ENCODE measurements around the gene GPR183. TPM values are rescaled to one million over a fixed set of nuclear protein-coding genes. Genes with fewer than 3 reads are reported as not detected.

GPR183 gene
- total and polyA plus RNA-seq, 4 donors = 2.0 to 27.0 (median 4.1) TPM

- Histone ChIP-seq H3K9me3 (ENCODE audit: control insufficient read depth, insufficient read depth, low read length) (no peaks in the 10 kb centered on the region), H3K27ac (ENCODE audit: low read depth, low read length) (no peak overlapping the region), H3K4me1 (ENCODE audit: control insufficient read depth, insufficient read depth, low read length) (no peaks in the 10 kb centered on the region), H3K4me3 (ENCODE audit: low read depth, low read length) (no peak overlapping the region), H3K36me3 (ENCODE audit: control insufficient read depth, insufficient read depth, low read length) (peaks cover 3% of the 10 kb centered on the region), H3K27me3 (ENCODE audit: control insufficient read depth, insufficient read depth, low read length) (no peaks in the 10 kb centered on the region)
- DNase-seq (ENCODE audit: low read depth in 4 of 6, low spot score in 6 of 6) = no peak
- 89% methylated on average over 1 of the region's 4 CpGs for WGBS (ENCODE audit: insufficient coverage)
Observed at GRCh38 chr13:99299256-99299919, 7.8 kb downstream of the GPR183 start.

DNA sequence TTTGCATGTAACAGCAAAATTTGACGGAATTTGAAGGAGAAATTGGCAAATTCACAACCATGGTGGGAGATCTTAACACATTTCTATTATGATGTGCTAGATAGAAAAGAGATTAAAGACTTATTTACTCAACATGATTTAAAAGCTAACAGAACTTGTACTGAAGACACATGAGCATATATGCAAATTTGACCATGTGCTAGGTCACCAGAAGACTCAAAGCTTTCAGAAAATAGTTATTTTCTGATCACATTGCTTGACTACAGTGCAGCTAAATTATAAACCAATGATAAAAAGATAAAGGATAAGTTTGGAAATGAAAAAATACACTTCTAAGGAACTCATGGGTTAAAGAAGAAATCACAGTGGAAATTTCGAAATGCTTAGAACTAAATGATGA, 9.1 kb downstream of the GPR183 start:
- no peaks in the 10 kb centered on the region for H3K4me1 ChIP-seq (ENCODE audit: control insufficient read depth, insufficient read depth, low read length)
- no peak for DNase-seq (ENCODE audit: low read depth in 4 of 6, low spot score in 6 of 6)

GRCh38 chr13:99297331-99297730, 9.9 kb downstream of the GPR183 start:
- Histone ChIP-seq H3K27me3 (ENCODE audit: control insufficient read depth, insufficient read depth, low read length) (no peaks in the 10 kb centered on the region), H3K36me3 (ENCODE audit: control insufficient read depth, insufficient read depth, low read length) (no peaks in the 10 kb centered on the region), H3K4me1 (ENCODE audit: control insufficient read depth, insufficient read depth, low read length) (no peaks in the 10 kb centered on the region), H3K9me3 (ENCODE audit: control insufficient read depth, insufficient read depth, low read length) (no peaks in the 10 kb centered on the region), H3K27ac (ENCODE audit: low read depth, low read length) (no peak overlapping the region), H3K4me3 (ENCODE audit: low read depth, low read length) (no peak overlapping the region)
- no peak for DNase-seq (ENCODE audit: low read depth in 4 of 6, low spot score in 6 of 6)

More for the DNA sequence above, 9.1 kb downstream of the GPR183 start:
- Histone ChIP-seq H3K4me3 (ENCODE audit: low read depth, low read length) (no peak overlapping the region), H3K36me3 (ENCODE audit: control insufficient read depth, insufficient read depth, low read length) (no peaks in the 10 kb centered on the region), H3K27me3 (ENCODE audit: control insufficient read depth, insufficient read depth, low read length) (no peaks in the 10 kb centered on the region), H3K27ac (ENCODE audit: low read depth, low read length) (no peak overlapping the region), H3K9me3 (ENCODE audit: control insufficient read depth, insufficient read depth, low read length) (no peaks in the 10 kb centered on the region)
- WGBS (ENCODE audit: insufficient coverage) = no CpG with 5 or more reads among the region's 2 CpGs

DNA sequence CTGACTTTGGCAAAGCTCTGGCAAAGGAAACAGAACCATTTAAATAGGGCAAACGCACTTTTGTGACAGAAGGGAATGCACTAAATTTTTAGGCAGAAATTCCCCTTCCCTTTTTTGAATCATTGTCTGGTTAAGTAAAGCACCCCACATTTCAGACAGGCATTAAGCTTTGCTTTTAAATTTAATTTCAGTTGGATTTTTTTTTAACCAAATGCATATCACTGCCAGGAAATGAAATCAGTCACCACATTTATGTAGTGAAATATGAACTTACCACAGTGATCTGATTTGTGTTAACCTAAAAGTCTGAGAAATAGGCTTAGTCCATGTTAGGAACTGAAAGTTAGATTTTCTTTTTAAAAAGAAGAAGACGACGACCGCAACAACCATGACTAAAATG, 10.8 kb downstream of the GPR183 start:
- Histone ChIP-seq H3K27ac (ENCODE audit: low read depth, low read length) (no peak overlapping the region), H3K4me1 (ENCODE audit: control insufficient read depth, insufficient read depth, low read length) (no peaks in the 10 kb centered on the region), H3K4me3 (ENCODE audit: low read depth, low read length) (no peak overlapping the region), H3K36me3 (ENCODE audit: control insufficient read depth, insufficient read depth, low read length) (no peaks in the 10 kb centered on the region), H3K9me3 (ENCODE audit: control insufficient read depth, insufficient read depth, low read length) (no peaks in the 10 kb centered on the region), H3K27me3 (ENCODE audit: control insufficient read depth, insufficient read depth, low read length) (no peaks in the 10 kb centered on the region)
- WGBS (ENCODE audit: insufficient coverage) = 86% methylated on average over 1 of the region's 4 CpGs
- DNase-seq (ENCODE audit: low read depth in 4 of 6, low spot score in 6 of 6) = no peak

DNA sequence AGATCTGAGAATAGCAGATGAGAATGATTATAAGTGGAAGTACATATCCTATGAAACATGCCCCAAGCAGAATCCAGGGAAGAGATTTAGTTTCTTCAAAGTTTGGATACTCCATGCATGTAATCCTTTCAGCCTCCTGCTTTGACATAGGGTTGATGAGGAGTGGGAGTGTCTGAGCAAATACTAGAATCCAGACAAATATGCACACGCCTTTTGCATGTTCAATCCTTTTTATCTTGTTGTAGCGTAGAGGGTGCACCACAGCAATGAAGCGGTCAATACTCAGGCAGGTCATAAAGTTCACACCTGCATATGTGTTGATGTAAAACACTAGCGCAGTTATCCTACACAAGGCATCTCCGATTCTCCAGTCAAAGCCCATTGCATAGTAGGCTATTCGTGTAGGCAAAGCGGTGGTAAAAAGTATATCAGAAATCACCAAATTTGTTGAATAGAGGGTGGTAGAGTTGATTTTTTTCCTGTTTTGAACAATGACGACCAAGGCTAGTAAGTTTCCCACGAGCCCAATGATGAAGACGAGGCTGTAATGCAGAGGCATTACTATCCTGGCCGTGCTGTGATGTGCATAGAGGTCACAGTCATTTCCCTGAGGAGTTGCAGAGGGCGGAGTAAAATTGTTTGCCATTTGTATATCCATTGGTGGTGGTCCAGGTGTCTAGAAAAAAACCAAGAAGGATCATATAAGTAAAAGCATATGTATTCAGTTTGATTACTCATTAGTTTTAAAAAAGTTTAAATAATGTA, 11.5 kb downstream of the GPR183 start:
- no peaks in the 10 kb centered on the region for H3K9me3 ChIP-seq (ENCODE audit: control insufficient read depth, insufficient read depth, low read length)
- H3K27ac ChIP-seq (ENCODE audit: low read depth, low read length) = no peak overlapping the region
- H3K36me3 ChIP-seq (ENCODE audit: control insufficient read depth, insufficient read depth, low read length) = no peaks in the 10 kb centered on the region
- no peaks in the 10 kb centered on the region for H3K27me3 ChIP-seq (ENCODE audit: control insufficient read depth, insufficient read depth, low read length)
- no peak for DNase-seq (ENCODE audit: low read depth in 4 of 6, low spot score in 6 of 6)
- H3K4me3 ChIP-seq (ENCODE audit: low read depth, low read length) = no peak overlapping the region
- 95% methylated on average over 11 of the region's 12 CpGs for WGBS (ENCODE audit: insufficient coverage)
- H3K4me1 ChIP-seq (ENCODE audit: control insufficient read depth, insufficient read depth, low read length) = no peaks in the 10 kb centered on the region

DNA sequence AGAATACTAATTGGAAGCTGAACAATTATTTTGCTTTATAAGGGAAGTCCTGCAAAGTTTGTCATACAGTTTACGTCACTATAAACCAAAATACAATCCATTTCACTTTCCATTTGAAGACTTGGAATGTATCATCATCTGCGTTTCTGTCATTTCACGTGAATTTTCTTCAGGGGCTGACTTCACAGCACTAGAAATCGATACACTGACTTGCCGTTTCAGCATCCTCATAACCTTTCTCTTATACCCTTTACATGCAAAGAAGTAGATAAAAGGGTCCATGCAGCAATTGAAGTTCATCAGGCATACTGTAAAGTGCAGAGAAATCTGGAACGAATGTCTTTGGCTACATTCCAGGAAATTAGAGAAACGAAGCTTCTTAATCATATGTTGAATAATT, 12.2 kb downstream of the GPR183 start:
- Histone ChIP-seq H3K27me3 (ENCODE audit: control insufficient read depth, insufficient read depth, low read length) (no peaks in the 10 kb centered on the region), H3K4me3 (ENCODE audit: low read depth, low read length) (no peak overlapping the region), H3K36me3 (ENCODE audit: control insufficient read depth, insufficient read depth, low read length) (no peaks in the 10 kb centered on the region), H3K9me3 (ENCODE audit: control insufficient read depth, insufficient read depth, low read length) (no peaks in the 10 kb centered on the region), H3K27ac (ENCODE audit: low read depth, low read length) (no peak overlapping the region), H3K4me1 (ENCODE audit: control insufficient read depth, insufficient read depth, low read length) (no peaks in the 10 kb centered on the region)
- WGBS (ENCODE audit: insufficient coverage) = 100% methylated on average over 1 of the region's 7 CpGs
- no peak for DNase-seq (ENCODE audit: low read depth in 4 of 6, low spot score in 6 of 6)

DNA sequence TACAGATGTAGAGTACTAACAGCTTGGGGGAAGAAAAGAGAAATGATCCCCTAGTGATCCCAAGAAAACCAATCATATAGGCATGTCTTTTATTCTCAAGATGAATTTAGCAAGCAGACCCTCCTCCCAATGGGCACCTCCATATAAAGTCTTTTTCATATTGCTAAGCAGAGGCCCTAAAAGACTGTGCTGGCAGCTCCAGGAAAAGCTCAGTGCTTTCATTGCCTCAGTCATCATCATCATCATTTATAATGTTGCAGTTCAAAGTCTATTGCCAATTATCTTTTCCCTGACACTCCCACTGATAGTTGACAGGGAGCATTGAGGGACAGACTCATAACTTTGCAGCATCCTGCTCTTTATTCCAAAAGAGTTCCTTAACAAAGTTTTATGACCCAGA, 13.0 kb downstream of the GPR183 start:
- no peak for DNase-seq (ENCODE audit: low read depth in 4 of 6, low spot score in 6 of 6)
- no peak overlapping the region for H3K27ac ChIP-seq (ENCODE audit: low read depth, low read length)
- H3K4me1 ChIP-seq (ENCODE audit: control insufficient read depth, insufficient read depth, low read length) = no peaks in the 10 kb centered on the region
- no peaks in the 10 kb centered on the region for H3K36me3 ChIP-seq (ENCODE audit: control insufficient read depth, insufficient read depth, low read length)
- no peak overlapping the region for H3K4me3 ChIP-seq (ENCODE audit: low read depth, low read length)
- H3K27me3 ChIP-seq (ENCODE audit: control insufficient read depth, insufficient read depth, low read length) = no peaks in the 10 kb centered on the region
- no peaks in the 10 kb centered on the region for H3K9me3 ChIP-seq (ENCODE audit: control insufficient read depth, insufficient read depth, low read length)

DNA sequence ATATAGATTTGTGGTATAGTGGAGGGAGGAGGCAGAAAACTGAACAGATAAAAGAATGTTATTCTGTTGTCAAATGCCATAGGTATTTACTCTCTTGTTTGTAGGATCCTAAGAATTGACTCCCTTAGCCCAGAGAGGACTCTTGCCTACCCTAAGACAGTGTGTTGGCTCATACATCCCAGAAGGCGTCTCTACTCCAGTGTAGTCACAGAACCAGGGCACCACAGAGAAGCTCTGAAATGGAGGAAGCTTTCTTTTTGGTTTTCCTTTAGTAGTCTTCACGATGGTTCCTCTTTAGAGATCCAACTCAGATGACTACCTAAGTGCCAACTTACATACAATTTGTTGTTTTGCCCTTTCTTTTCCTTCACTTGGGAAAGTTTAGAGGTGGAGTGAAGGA, 14.0 kb downstream of the GPR183 start:
- no peaks in the 10 kb centered on the region for H3K27me3 ChIP-seq (ENCODE audit: control insufficient read depth, insufficient read depth, low read length)
- WGBS (ENCODE audit: insufficient coverage) = 100% methylated on average over 1 of the region's 2 CpGs
- no peak overlapping the region for H3K27ac ChIP-seq (ENCODE audit: low read depth, low read length)
- H3K36me3 ChIP-seq (ENCODE audit: control insufficient read depth, insufficient read depth, low read length) = no peaks in the 10 kb centered on the region
- DNase-seq (ENCODE audit: low read depth in 4 of 6, low spot score in 6 of 6) = no peak
- H3K9me3 ChIP-seq (ENCODE audit: control insufficient read depth, insufficient read depth, low read length) = no peaks in the 10 kb centered on the region
- H3K4me3 ChIP-seq (ENCODE audit: low read depth, low read length) = no peak overlapping the region
- H3K4me1 ChIP-seq (ENCODE audit: control insufficient read depth, insufficient read depth, low read length) = no peaks in the 10 kb centered on the region

GRCh38 chr13:99290894-99291293, 16.3 kb downstream of the GPR183 start:
- WGBS (ENCODE audit: insufficient coverage) = 82% methylated on average over 3 of the region's 3 CpGs
- Histone ChIP-seq H3K27ac (ENCODE audit: low read depth, low read length) (no peak overlapping the region), H3K9me3 (ENCODE audit: control insufficient read depth, insufficient read depth, low read length) (no peaks in the 10 kb centered on the region), H3K27me3 (ENCODE audit: control insufficient read depth, insufficient read depth, low read length) (no peaks in the 10 kb centered on the region), H3K36me3 (ENCODE audit: control insufficient read depth, insufficient read depth, low read length) (no peaks in the 10 kb centered on the region), H3K4me3 (ENCODE audit: low read depth, low read length) (no peak overlapping the region), H3K4me1 (ENCODE audit: control insufficient read depth, insufficient read depth, low read length) (no peaks in the 10 kb centered on the region)
- no peak for DNase-seq (ENCODE audit: low read depth in 4 of 6, low spot score in 6 of 6)

DNA sequence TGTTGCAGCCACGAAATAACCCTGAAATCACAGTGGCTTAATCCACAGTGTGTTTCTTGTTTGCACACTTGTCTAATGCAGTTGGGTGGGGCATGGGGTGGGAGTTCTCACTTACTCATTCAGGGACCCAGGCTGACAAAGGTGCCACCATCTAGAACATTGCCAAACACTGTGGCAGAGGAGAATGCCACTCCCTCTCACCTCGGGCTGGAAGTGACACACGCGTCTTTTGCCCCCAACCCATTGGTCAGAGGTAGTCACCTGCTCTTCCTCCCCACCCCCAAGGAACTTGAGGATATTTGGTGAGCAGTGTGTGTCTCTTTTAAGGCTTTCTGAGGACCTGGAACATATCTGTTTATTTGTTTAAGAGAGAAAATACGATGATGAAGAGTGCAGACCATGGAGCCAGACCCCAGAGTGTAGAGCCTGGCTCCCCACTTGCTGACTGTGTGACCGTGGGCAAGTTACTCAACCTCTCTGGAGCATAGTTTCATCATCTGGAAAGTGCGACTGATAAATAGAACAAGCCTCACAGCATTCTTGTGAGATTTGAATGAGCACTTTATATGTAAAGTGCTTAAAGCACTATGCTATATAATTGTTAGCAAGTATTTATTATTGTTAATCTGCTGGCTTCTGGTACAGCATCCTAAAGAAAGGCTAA, 17.4 kb downstream of the GPR183 start:
- Histone ChIP-seq H3K9me3 (ENCODE audit: control insufficient read depth, insufficient read depth, low read length) (no peaks in the 10 kb centered on the region), H3K36me3 (ENCODE audit: control insufficient read depth, insufficient read depth, low read length) (no peaks in the 10 kb centered on the region), H3K4me3 (ENCODE audit: low read depth, low read length) (no peak overlapping the region), H3K27ac (ENCODE audit: low read depth, low read length) (no peak overlapping the region), H3K4me1 (ENCODE audit: control insufficient read depth, insufficient read depth, low read length) (no peaks in the 10 kb centered on the region), H3K27me3 (ENCODE audit: control insufficient read depth, insufficient read depth, low read length) (no peaks in the 10 kb centered on the region)
- WGBS (ENCODE audit: insufficient coverage) = 100% methylated on average over 1 of the region's 7 CpGs
- DNase-seq (ENCODE audit: low read depth in 4 of 6, low spot score in 6 of 6) = no peak
